Bronchial epithelial cell (primary cell): ENCODE measurements around the gene ITGA8. TPM values are rescaled to one million over a fixed set of nuclear protein-coding genes. Genes with fewer than 3 reads are reported as not detected.
A peak's percentile ranks its signal among the peaks of the same experiment; 100 is the strongest.
"Not testable (repeated sequence)": the region's sequence is repeated elsewhere in the genome, so short reads cannot be mapped to it uniquely, and the experiment has no call there.

ENCODE experiments used
- DNase-seq: peaks from one replicate; pipeline ENCODE4 v3.0.0-alpha.2; 2010; ENCODE audit warnings: low read depth
- FAIRE-seq: peaks from 2 replicates; lab custom pipeline; 2011; peaks lifted over from hg19 to GRCh38; lab: Jason Lieb, UNC
- H3K27me3 ChIP-seq: 2 replicates; pipeline ENCODE4 v1.5.1; 2011; ENCODE audit warnings: low read length; ENCODE audit not compliant: control insufficient read depth, insufficient read depth
- H3K36me3 ChIP-seq: 2 replicates; pipeline ENCODE4 v1.5.1; 2011; ENCODE audit warnings: low read length; ENCODE audit not compliant: control insufficient read depth, insufficient read depth
- H3K4me3 ChIP-seq: 2 replicates; pipeline ENCODE4 v1.5.1; 2011; ENCODE audit warnings: mild to moderate bottlenecking, low read depth, low read length, control low read depth
- total RNA-seq: library from RNA; depleted of rRNA; stranded (reverse); fragments of >200 nt; gene quantifications from 2 replicates; pipeline ENCODE4 v1.2.1, GENCODE V29; 2014
- TF ChIP-seq, protein P1 (sequence below): IDR thresholded peaks from 2 replicates; pipeline ENCODE4 v1.5.1; 2011; ENCODE audit warnings: mild to moderate bottlenecking, moderate library complexity, low read length, control low read depth, inconsistent platforms; ENCODE audit not compliant: insufficient read depth, severe bottlenecking

Gene ITGA8
- total RNA-seq, result under 0.01 TPM in 1 of 2 replicates, not detected in the other

DNA sequence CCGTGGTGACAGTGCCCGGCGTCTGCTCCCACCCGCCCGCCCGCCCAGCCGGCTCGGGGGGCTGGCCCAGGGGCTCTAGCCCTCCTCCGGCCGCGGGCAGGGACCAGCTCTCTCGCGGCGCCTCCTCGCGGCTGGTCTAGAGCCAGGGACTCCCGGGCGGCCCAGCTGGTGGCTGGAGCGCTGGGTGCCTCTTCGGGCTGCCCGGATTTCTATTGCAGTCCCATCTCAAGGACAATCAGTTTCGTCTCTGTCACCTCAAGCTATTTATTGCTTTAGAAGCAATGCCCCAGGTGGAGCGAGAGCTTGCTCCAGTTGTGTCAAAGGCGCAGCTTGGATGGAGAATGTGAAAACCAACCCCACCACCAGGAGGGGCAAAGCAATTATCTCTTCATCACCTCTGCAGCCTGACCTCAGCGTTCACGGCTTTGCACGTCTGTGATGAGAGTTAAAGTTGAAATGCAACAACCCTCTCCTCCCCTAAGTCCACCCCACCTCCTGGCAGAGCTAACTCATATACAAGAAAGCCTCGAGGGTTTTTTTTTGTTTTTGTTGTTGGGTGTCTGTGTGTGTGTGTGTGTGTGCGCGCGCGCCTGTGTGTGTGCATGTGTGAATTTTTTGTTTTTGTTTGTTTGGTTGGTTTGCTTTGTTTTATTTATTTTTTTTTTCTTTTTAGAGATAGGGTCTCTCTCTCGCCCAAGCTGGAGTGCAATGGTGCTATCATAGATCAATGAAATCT is at the start of gene ITGA8:
Gene ITGA8, minus strand, starts transcription at position 24 of the 736 bp plus-strand sequence. CDS start 151 bp downstream, outside the sequence.
- FAIRE-seq (no peak), DNase-seq (no peak)
- H3K36me3 ChIP-seq, result no peaks in the 10 kb centered on the region
- H3K27me3 ChIP-seq, result peaks cover 9% of the 10 kb centered on the region
- H3K4me3 ChIP-seq, result no peak within 1 kb of the TSS
- TF ChIP-seq, protein P1, sequence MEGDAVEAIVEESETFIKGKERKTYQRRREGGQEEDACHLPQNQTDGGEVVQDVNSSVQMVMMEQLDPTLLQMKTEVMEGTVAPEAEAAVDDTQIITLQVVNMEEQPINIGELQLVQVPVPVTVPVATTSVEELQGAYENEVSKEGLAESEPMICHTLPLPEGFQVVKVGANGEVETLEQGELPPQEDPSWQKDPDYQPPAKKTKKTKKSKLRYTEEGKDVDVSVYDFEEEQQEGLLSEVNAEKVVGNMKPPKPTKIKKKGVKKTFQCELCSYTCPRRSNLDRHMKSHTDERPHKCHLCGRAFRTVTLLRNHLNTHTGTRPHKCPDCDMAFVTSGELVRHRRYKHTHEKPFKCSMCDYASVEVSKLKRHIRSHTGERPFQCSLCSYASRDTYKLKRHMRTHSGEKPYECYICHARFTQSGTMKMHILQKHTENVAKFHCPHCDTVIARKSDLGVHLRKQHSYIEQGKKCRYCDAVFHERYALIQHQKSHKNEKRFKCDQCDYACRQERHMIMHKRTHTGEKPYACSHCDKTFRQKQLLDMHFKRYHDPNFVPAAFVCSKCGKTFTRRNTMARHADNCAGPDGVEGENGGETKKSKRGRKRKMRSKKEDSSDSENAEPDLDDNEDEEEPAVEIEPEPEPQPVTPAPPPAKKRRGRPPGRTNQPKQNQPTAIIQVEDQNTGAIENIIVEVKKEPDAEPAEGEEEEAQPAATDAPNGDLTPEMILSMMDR, result peak; percentile 4

DNA sequence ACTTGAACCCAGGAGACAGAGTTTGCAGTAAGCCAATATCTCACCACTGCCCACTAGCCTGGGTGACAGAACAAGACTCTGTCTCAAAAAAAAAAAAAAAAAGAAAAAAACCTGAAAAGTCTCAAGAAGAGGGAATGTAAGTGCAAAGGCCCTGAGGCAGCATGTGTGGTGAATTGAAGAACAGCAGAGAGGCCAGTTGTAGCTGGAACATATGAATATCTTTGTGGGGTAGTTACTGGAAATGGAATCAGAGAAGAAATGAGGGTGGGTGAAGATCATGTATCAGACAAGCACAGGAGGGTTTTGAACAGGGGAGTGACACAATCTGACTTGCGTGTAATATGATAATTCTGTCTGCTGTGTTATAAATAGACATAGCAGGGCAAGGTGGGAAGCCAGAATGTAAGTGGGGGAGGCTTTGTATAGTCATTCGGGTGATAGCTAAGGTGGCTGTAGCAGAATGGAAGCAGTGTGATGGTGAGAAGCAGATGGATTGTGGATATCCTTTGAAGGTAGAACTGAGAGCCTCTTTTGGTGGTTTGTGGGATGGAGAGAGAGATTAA is 45.3 kb upstream of the ITGA8 start:
- Histone ChIP-seq H3K4me3 (no peak overlapping the region), H3K36me3 (no peaks in the 10 kb centered on the region), H3K27me3 (no peaks in the 10 kb centered on the region)
- no peak for DNase-seq
- FAIRE-seq, result no peak
- TF ChIP-seq, protein P1, result no peak

DNA sequence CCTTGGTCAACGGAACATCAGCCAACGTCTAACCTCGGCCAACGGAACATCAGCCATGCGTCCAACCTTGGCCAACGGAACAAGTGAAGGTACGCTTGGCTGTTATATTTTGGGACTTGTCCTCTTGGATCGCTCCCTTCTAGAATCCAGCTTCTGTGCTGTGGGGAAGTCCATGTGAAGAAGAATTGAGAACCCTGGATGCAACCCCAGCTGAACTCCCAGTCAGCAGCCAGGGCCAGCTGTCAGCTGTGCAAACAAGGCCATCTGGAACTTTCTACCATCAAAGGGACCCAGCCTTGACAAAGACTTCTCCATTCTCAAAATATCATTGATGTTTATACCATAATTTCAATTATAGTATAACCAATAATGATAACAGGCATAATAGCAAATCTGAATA is 43.3 kb upstream of the ITGA8 start:
- Histone ChIP-seq H3K36me3 (no peaks in the 10 kb centered on the region), H3K4me3 (no peak overlapping the region), H3K27me3 (no peaks in the 10 kb centered on the region)
- TF ChIP-seq, protein P1, result no peak
- FAIRE-seq (no peak), DNase-seq (no peak)

DNA sequence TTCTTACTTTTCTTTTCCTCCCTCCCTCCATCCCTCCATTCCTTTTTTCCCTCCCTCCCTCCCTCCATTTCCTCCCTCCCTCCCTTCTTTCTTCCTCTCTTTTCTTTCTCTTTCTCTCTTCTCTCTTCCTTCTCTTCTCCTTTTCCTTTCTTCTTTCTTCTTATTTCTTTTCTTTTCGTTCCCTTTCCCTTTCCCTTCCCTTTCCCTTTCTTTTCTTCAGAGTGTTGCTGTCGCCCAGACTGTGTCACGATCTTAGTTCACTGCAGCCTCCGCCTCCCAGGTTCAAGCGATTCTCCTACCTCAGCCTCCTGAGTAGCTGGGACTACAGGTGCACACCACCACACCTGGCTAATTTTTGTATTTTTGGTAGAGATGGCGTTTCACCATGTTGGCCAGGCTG is 42.5 kb upstream of the ITGA8 start:
- DNase-seq, H3K4me3 ChIP-seq, FAIRE-seq, H3K36me3 ChIP-seq, H3K27me3 ChIP-seq: not testable (repeated sequence)

DNA sequence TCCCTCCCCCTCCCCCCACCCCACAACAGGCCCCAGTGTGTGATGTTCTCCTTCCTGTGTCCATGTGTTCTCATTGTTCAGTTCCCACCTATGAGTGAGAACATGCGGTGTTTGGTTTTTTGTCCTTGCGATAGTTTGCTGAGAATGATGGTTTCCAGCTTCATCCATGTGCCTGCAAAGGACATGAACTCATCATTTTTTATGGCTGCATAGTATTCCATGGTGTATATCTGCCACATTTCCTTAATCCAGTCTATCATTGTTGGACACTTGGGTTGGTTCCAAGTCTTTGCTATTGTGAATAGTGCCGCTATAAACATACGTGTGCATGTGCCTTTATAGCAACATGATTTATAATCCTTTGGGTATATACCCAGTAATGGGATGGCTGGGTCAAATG is 41.5 kb upstream of the ITGA8 start:
- H3K36me3 ChIP-seq, FAIRE-seq, H3K27me3 ChIP-seq, DNase-seq, H3K4me3 ChIP-seq: not testable (repeated sequence)

DNA sequence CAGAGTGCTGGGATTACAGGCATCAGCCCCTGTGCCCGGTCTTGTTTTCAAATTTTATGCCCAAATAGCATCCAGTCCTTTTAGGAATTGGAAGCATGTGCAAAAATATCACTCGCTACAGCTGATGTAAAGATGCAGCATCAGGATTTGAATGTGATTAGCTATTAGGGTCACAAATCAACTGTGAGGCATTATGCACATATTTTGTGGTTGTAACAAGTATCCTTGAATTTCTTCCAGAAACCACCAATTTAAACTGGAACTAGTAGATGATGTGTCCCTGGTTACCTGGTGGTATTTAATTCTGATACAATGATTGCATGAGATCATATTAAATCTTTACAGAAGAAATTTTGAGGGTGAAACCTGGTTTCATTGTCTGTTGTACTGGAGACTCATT is 41.0 kb upstream of the ITGA8 start:
- Histone ChIP-seq H3K27me3 (no peaks in the 10 kb centered on the region), H3K36me3 (no peaks in the 10 kb centered on the region), H3K4me3 (no peak overlapping the region)
- no peak for DNase-seq
- no peak for FAIRE-seq
- TF ChIP-seq, protein P1, result no peak
